ENCODE data around the gene LMF1. TPM values are rescaled to one million over a fixed set of nuclear protein-coding genes. Genes with fewer than 3 reads are reported as not detected.

LMF1 gene
- total RNA-seq, 1 donor from 2014 or later: 16.0 TPM

DNA sequence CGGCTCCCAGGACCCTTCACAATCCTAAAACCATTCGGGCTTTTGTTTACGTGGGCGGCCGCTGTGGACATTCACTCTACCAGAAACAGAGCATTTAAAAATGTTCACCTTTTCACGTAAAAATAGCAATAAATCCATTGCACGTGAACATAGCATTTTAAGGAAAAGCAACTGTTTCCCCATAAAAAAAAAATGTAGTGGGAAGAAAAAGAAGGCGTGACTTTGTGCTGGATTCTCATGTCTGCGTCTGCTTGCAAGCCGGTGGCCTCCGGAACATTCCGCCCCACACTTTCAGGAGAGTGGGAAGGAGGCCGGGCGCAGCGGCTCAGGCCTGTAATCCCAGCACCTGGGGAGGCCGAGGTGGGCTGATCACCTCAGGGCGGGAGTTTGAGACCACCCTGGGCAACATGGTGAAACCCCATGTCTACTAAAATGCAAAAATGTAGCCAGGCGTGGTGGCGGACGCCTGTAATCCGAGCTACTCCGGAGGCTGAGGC is 156.8 kb downstream of the LMF1 start:
- Mint-ChIP-seq H3K27me3 (ENCODE audit: low read depth) (peaks cover 47% of the 10 kb centered on the region), H3K36me3 (ENCODE audit: low read depth) (no peaks in the 10 kb centered on the region), H3K4me3 (no peak overlapping the region), H3K9me3 (no peaks in the 10 kb centered on the region), H3K4me1 (peaks cover 4% of the 10 kb centered on the region), H3K27ac (ENCODE audit: unreplicated experiment) (no peak overlapping the region)
- TF ChIP-seq, protein P1, sequence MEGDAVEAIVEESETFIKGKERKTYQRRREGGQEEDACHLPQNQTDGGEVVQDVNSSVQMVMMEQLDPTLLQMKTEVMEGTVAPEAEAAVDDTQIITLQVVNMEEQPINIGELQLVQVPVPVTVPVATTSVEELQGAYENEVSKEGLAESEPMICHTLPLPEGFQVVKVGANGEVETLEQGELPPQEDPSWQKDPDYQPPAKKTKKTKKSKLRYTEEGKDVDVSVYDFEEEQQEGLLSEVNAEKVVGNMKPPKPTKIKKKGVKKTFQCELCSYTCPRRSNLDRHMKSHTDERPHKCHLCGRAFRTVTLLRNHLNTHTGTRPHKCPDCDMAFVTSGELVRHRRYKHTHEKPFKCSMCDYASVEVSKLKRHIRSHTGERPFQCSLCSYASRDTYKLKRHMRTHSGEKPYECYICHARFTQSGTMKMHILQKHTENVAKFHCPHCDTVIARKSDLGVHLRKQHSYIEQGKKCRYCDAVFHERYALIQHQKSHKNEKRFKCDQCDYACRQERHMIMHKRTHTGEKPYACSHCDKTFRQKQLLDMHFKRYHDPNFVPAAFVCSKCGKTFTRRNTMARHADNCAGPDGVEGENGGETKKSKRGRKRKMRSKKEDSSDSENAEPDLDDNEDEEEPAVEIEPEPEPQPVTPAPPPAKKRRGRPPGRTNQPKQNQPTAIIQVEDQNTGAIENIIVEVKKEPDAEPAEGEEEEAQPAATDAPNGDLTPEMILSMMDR (conservative IDR thresholded peaks at IDR 0.05): peak; percentile 7
- no peak for DNase-seq (ENCODE audit: low read depth, low spot score)

DNA sequence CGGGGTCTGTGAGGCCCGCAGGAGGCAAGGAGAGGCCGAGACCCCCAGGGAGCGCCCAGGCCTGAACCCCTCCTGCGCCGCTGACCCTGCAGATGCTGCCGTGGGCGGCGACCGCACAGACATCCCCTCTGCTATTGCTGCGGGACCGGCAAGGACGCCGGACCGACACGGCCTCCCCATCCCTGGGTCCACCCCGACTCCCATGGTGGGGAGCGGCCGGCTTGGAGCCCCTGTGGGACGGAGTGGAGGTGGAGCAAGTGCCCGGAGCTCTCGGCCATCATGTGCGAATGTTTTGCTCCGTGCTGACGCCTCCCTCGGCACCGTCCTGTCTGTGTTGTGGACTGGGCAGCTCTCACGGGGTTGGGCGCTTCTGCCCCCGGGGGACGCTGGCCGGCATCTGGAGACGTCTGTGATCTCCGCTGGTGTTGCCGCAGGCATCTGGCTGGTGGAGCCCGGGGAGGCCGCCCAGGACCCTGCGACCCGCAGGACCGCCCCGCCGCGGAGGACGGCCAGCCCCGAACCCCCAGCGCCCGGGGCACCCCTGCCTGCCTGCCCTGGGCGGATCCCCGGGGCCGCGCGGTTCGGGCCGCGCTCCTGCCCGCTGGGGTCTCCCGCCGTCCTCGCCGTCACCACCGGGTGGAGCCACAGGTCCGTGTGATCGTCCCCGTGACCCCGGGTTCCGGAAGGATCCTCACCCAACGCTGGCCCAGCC is 157.4 kb downstream of the LMF1 start:
- Mint-ChIP-seq H3K9me3 (no peaks in the 10 kb centered on the region), H3K27ac (ENCODE audit: unreplicated experiment) (no peak overlapping the region), H3K4me1 (peaks cover 4% of the 10 kb centered on the region), H3K27me3 (ENCODE audit: low read depth) (peaks cover 53% of the 10 kb centered on the region), H3K4me3 (peak overlapping the region; percentile 57), H3K36me3 (ENCODE audit: low read depth) (no peaks in the 10 kb centered on the region)
- TF ChIP-seq, protein P1 (conservative IDR thresholded peaks at IDR 0.05): peak; percentile 79
- DNase-seq (ENCODE audit: low read depth, low spot score): peak; percentile 70

DNA sequence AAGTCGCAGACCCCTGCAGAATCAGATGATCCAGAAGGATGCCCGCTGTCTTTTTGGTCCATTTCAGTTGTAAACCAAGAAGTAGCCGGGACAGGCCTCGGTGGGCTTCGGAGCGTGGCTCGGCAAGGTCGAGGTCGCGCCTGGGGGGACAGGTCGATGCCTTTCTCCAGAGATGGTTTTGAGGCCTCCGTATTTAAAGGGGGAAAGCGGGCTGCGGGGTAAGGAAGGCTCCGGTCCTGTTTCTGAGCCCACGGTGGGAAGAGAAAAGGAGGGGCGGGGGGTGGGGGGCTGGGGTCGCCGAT is 162.7 kb downstream of the LMF1 start:
- H3K4me3 Mint-ChIP-seq: peak overlapping the region; percentile 93
- no peak for DNase-seq (ENCODE audit: low read depth, low spot score)
- H3K36me3 Mint-ChIP-seq (ENCODE audit: low read depth): peaks cover 3% of the 10 kb centered on the region
- H3K9me3 Mint-ChIP-seq: peaks cover 2% of the 10 kb centered on the region
- TF ChIP-seq, protein P1 (conservative IDR thresholded peaks at IDR 0.05): no peak
- peaks cover 5% of the 10 kb centered on the region for H3K4me1 Mint-ChIP-seq
- peak overlapping the region; percentile 71 for H3K27ac Mint-ChIP-seq (ENCODE audit: unreplicated experiment)
- H3K27me3 Mint-ChIP-seq (ENCODE audit: low read depth): peaks cover 70% of the 10 kb centered on the region

DNA sequence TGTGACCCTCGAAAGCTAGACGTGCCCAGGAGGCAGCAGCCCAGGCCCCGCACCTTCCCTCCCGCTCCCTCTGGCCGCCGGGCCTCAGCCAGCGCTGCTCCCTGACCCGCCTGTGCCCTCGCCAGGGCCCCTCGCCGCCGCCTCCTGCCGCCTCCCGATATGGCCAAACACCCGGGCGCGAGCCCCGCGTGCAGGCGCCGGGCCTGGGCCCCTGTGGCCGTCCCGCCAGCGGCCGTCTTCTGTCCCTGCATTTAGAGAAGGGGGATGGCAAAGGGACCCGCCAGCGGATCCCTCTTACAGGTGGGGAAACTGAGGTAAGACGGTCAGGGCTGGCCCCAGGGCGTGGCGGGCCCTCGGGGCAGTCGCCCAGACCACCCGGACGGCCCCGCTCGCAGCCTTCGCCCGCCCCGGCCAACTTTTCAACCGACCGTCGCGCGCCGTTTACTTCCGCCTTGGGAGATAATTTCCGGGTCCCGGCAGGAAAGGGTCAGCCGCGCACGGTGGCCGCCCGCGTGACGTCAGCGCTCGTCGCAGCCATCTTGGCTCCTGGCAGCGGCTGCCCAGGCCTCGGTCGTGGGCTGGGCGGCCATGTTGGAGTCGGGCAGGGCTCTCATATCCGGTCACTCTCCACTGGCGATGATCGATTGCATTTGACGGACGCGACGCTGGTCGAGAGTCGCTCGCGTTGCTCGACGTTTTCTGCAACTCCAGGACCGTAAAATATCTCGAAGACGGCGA is 163.3 kb downstream of the LMF1 start:
- TF ChIP-seq, protein P1 (conservative IDR thresholded peaks at IDR 0.05): no peak
- Mint-ChIP-seq H3K4me1 (peaks cover 5% of the 10 kb centered on the region), H3K4me3 (peak overlapping the region; percentile 93), H3K27ac (ENCODE audit: unreplicated experiment) (peak overlapping the region; percentile 71), H3K27me3 (ENCODE audit: low read depth) (peaks cover 71% of the 10 kb centered on the region), H3K36me3 (ENCODE audit: low read depth) (peaks cover 3% of the 10 kb centered on the region), H3K9me3 (peaks cover 2% of the 10 kb centered on the region)
- peak; percentile 72 for DNase-seq (ENCODE audit: low read depth, low spot score)

DNA sequence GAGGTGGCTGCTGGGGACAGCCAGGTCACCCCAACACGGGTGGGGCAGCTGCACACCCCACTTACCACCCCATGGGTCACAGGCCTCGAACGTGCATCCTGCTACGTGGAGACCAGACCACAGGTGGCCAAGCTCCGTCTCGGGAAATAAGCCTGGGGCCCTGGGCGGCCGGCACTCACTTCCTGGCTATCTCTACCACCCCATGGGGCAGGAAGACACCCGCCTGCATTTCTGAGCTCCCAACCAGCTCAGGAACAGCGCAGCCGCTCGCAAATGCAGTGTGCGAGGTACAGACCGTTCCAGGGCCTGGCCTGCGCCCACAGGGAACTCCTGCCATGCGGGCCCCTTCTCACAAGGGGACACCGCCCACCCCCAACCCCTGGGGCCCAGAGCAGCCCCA is 165.3 kb downstream of the LMF1 start:
- Mint-ChIP-seq H3K4me3 (no peak overlapping the region), H3K27ac (ENCODE audit: unreplicated experiment) (no peak overlapping the region), H3K9me3 (peaks cover 2% of the 10 kb centered on the region), H3K36me3 (ENCODE audit: low read depth) (peaks cover 3% of the 10 kb centered on the region), H3K27me3 (ENCODE audit: low read depth) (peaks cover 70% of the 10 kb centered on the region), H3K4me1 (peaks cover 5% of the 10 kb centered on the region)
- TF ChIP-seq, protein P1 (conservative IDR thresholded peaks at IDR 0.05): no peak
- no peak for DNase-seq (ENCODE audit: low read depth, low spot score)
